H9 (cell line): ENCODE results near the gene CALN1. TPM values are rescaled to one million over a fixed set of nuclear protein-coding genes. Genes with fewer than 3 reads are reported as not detected.

Experiments used
- DNase-seq: peaks from one replicate; pipeline ENCODE4 v3.0.0-alpha.2; 2017
- H2AFZ ChIP-seq: one replicate; pipeline ENCODE4 v1.6.1; 2013; ENCODE audit warnings: mild to moderate bottlenecking, low read length, control low read depth, moderate library complexity
- H2AK5ac ChIP-seq: 2 replicates; pipeline ENCODE4 v1.6.1; 2013; ENCODE audit warnings: low read length, control low read depth, mixed read lengths; ENCODE audit not compliant: insufficient read length
- H2BK120ac ChIP-seq: one replicate; pipeline ENCODE4 v1.6.1; 2013; ENCODE audit warnings: low read depth, mild to moderate bottlenecking, low read length, control low read depth, inconsistent platforms; ENCODE audit not compliant: poor library complexity, severe bottlenecking
- H2BK12ac ChIP-seq: 2 replicates; pipeline ENCODE4 v1.6.1; 2013; ENCODE audit warnings: low read length, control low read depth, mixed read lengths, low read depth; ENCODE audit not compliant: insufficient read length
- H2BK15ac ChIP-seq: 2 replicates; pipeline ENCODE4 v1.6.1; 2013; ENCODE audit warnings: low read depth, low read length, control low read depth
- H2BK20ac ChIP-seq: one replicate; pipeline ENCODE4 v1.6.1; 2013; ENCODE audit warnings: low read depth, mild to moderate bottlenecking, low read length, control low read depth, inconsistent platforms; ENCODE audit not compliant: poor library complexity, severe bottlenecking
- H2BK5ac ChIP-seq: 2 replicates; pipeline ENCODE4 v1.6.1; 2013; ENCODE audit warnings: low read length, control low read depth, mixed read lengths; ENCODE audit not compliant: insufficient read length
- H3K14ac ChIP-seq: 2 replicates; pipeline ENCODE4 v1.6.1; 2013; ENCODE audit warnings: low read length, control low read depth; ENCODE audit not compliant: insufficient read depth
- H3K18ac ChIP-seq: 2 replicates; pipeline ENCODE4 v1.6.1; 2013; ENCODE audit warnings: low read depth, mild to moderate bottlenecking, mixed read lengths, low read length, control low read depth; ENCODE audit not compliant: insufficient read length
- H3K23ac ChIP-seq: 2 replicates; pipeline ENCODE4 v1.6.1; 2013; ENCODE audit warnings: low read length, control low read depth, mixed read lengths, low read depth; ENCODE audit not compliant: insufficient read length
- H3K23me2 ChIP-seq: 2 replicates; pipeline ENCODE4 v1.6.1; 2013; ENCODE audit warnings: low read depth, mild to moderate bottlenecking, mixed read lengths, low read length, control low read depth; ENCODE audit not compliant: insufficient read length, poor library complexity, severe bottlenecking
- H3K27ac ChIP-seq: 2 replicates; pipeline ENCODE4 v1.5.1; 2013; ENCODE audit warnings: low read length, control low read depth, mixed read lengths, low read depth; ENCODE audit not compliant: insufficient read length
- H3K27me3 ChIP-seq: 2 replicates; pipeline ENCODE4 v1.6.1; 2013; ENCODE audit warnings: low read length, control low read depth, inconsistent platforms; ENCODE audit not compliant: insufficient read depth
- H3K4ac ChIP-seq: 2 replicates; pipeline ENCODE4 v1.6.1; 2013; ENCODE audit warnings: low read depth, mild to moderate bottlenecking, control low read depth, inconsistent platforms, low read length, moderate library complexity
- H3K4me1 ChIP-seq: 2 replicates; pipeline ENCODE4 v1.6.1; 2013; ENCODE audit warnings: low read length, control low read depth, inconsistent platforms; ENCODE audit not compliant: insufficient read depth
- H3K4me2 ChIP-seq: 2 replicates; pipeline ENCODE4 v1.6.1; 2013; ENCODE audit warnings: low read length, control low read depth, mixed read lengths; ENCODE audit not compliant: insufficient read length, insufficient read depth
- H3K56ac ChIP-seq: 2 replicates; pipeline ENCODE4 v1.6.1; 2013; ENCODE audit warnings: low read depth, mild to moderate bottlenecking, mixed read lengths, low read length, control low read depth; ENCODE audit not compliant: insufficient read length
- H3K79me1 ChIP-seq: 2 replicates; pipeline ENCODE4 v1.6.1; 2013; ENCODE audit warnings: low read depth, mild to moderate bottlenecking, moderate library complexity, low read length, control low read depth, inconsistent platforms; ENCODE audit not compliant: insufficient read depth, poor library complexity, severe bottlenecking
- H3K79me2 ChIP-seq: 2 replicates; pipeline ENCODE4 v1.6.1; 2013; ENCODE audit warnings: low read length, control low read depth, inconsistent platforms; ENCODE audit not compliant: insufficient read depth
- H3K9ac ChIP-seq: 2 replicates; pipeline ENCODE4 v1.6.1; 2013; ENCODE audit warnings: low read length, control low read depth, mixed read lengths; ENCODE audit not compliant: insufficient read length; ENCODE audit errors: extremely low read depth
- H3K9me3 ChIP-seq: one replicate; pipeline ENCODE4 v1.6.1; 2013; ENCODE audit warnings: low read depth, low read length, inconsistent platforms; ENCODE audit not compliant: control insufficient read depth
- H3T11ph ChIP-seq: one replicate; pipeline ENCODE4 v1.6.1; 2013; ENCODE audit warnings: mild to moderate bottlenecking, low read length, control low read depth, inconsistent platforms
- H4K20me1 ChIP-seq: one replicate; pipeline ENCODE4 v1.6.1; 2013; ENCODE audit not compliant: control insufficient read depth, insufficient read length, insufficient read depth
- H4K5ac ChIP-seq: 2 replicates; pipeline ENCODE4 v1.6.1; 2013; ENCODE audit warnings: low read depth, mild to moderate bottlenecking, mixed read lengths, low read length, control low read depth; ENCODE audit not compliant: insufficient read length
- H4K8ac ChIP-seq: replicated peaks from 2 replicates; pipeline ENCODE4 v1.6.1; 2013; ENCODE audit warnings: low read length, control low read depth, mixed read lengths, low read depth; ENCODE audit not compliant: insufficient read length
- H4K91ac ChIP-seq: 2 replicates; pipeline ENCODE4 v1.6.1; 2013; ENCODE audit warnings: low read depth, mild to moderate bottlenecking, moderate library complexity, mixed read lengths, low read length, control low read depth; ENCODE audit not compliant: insufficient read length
- H3K27ac Mint-ChIP-seq, 3 experiments: 2 replicates in 2 of 3; 3 replicates in 1 of 3; pipeline ENCODE4 v1.8.0; 2020 to 2021; ENCODE audit warnings: mixed read lengths in 3 of 3, mild to moderate bottlenecking in 1 of 3, moderate library complexity in 1 of 3
- H3K27me3 Mint-ChIP-seq: 2 replicates; pipeline ENCODE4 v1.8.0; 2021; ENCODE audit warnings: low read depth, mild to moderate bottlenecking, moderate library complexity, mixed read lengths
- H3K36me3 Mint-ChIP-seq, 3 experiments: 2 replicates in 2 of 3; 3 replicates in 1 of 3; pipeline ENCODE4 v1.8.0; 2020 to 2021; ENCODE audit warnings: low read depth in 3 of 3, mixed read lengths in 3 of 3; ENCODE audit not compliant: insufficient read depth in 1 of 3
- H3K4me1 Mint-ChIP-seq, 2 experiments: 2 replicates each; pipeline ENCODE4 v1.8.0; 2020; ENCODE audit warnings: mixed read lengths in 2 of 2
- H3K4me3 Mint-ChIP-seq, 2 experiments: 2 replicates in 1 of 2; 3 replicates in 1 of 2; pipeline ENCODE4 v1.8.0; 2020 to 2021; ENCODE audit warnings: mild to moderate bottlenecking in 2 of 2, mixed read lengths in 2 of 2, moderate library complexity in 1 of 2
- H3K9me3 Mint-ChIP-seq, 2 experiments: 2 replicates in 1 of 2; 3 replicates in 1 of 2; pipeline ENCODE4 v1.8.0; 2020; ENCODE audit warnings: mild to moderate bottlenecking in 2 of 2, mixed read lengths in 2 of 2, moderate library complexity in 1 of 2
- total RNA-seq: library from RNA; stranded (reverse); gene quantifications from 2 replicates; pipeline ENCODE4 v1.2.1, GENCODE V29; 2021
- TF ChIP-seq, protein P1 (sequence below): fragments of 200-600 bp; sonication (generic); conservative IDR thresholded peaks from 3 replicates; pipeline ENCODE4 v1.8.0; 2021; ENCODE audit warnings: antibody characterized with exemption, mild to moderate bottlenecking

Gene CALN1
- total RNA-seq, 1 experiment from 2014 or later = 2.8 TPM

DNA sequence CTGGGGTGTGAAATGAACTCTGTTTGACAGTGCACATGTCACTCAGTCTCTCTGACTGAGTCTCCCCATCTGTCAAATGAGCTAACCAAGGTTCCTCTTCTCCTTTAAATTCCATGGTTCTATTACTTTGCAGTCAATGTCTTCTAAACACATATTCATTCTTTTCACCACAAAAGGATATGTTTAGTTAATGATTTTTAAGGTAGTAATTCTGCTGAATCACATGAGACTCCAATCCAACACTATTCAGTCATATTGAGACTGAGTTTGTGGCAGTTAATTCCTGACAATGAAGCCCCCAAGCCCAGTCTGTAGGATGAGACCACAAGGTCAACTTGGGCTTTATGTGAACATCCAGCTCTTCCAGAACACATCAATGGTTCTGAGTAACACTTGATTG lies 85.3 kb downstream of the CALN1 start:
- no peak overlapping the region for H2AFZ ChIP-seq
- peaks cover 3 to 7% of the 10 kb centered on the region in 2 experiments; a peak in 3 of 5 replicates for H3K9me3 Mint-ChIP-seq
- TF ChIP-seq, protein P1, sequence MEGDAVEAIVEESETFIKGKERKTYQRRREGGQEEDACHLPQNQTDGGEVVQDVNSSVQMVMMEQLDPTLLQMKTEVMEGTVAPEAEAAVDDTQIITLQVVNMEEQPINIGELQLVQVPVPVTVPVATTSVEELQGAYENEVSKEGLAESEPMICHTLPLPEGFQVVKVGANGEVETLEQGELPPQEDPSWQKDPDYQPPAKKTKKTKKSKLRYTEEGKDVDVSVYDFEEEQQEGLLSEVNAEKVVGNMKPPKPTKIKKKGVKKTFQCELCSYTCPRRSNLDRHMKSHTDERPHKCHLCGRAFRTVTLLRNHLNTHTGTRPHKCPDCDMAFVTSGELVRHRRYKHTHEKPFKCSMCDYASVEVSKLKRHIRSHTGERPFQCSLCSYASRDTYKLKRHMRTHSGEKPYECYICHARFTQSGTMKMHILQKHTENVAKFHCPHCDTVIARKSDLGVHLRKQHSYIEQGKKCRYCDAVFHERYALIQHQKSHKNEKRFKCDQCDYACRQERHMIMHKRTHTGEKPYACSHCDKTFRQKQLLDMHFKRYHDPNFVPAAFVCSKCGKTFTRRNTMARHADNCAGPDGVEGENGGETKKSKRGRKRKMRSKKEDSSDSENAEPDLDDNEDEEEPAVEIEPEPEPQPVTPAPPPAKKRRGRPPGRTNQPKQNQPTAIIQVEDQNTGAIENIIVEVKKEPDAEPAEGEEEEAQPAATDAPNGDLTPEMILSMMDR = no peak
- no peak overlapping the region for H3K23ac ChIP-seq
- no peak overlapping the region for H3T11ph ChIP-seq
- no peaks in the 10 kb centered on the region for H3K4me1 ChIP-seq
- no peaks in the 10 kb centered on the region; the same call in 1 of the 2 replicates for H3K79me2 ChIP-seq
- H3K27me3 ChIP-seq = no peaks in the 10 kb centered on the region
- H2BK5ac ChIP-seq = no peak overlapping the region
- no peaks in the 10 kb centered on the region for H3K23me2 ChIP-seq
- H3K79me1 ChIP-seq = no peaks in the 10 kb centered on the region
- no peaks in the 10 kb centered on the region for H3K9me3 ChIP-seq
- no peak overlapping the region for H4K5ac ChIP-seq
- no peak overlapping the region for H3K27ac ChIP-seq
- H3K14ac ChIP-seq = no peak overlapping the region
- no peak overlapping the region for H4K8ac ChIP-seq
- no peak overlapping the region for H3K9ac ChIP-seq
- H2BK120ac ChIP-seq = no peak overlapping the region
- H2AK5ac ChIP-seq = no peak overlapping the region
- no peak overlapping the region for H4K91ac ChIP-seq
- H3K4ac ChIP-seq = no peak overlapping the region
- H3K27ac Mint-ChIP-seq = no peak overlapping the region; a peak in 1 of 7 replicates
- H3K27me3 Mint-ChIP-seq = no peaks in the 10 kb centered on the region; the same call in 1 of the 2 replicates
- H3K4me3 Mint-ChIP-seq = no peak overlapping the region
- H3K4me2 ChIP-seq = no peak overlapping the region
- H2BK15ac ChIP-seq = no peak overlapping the region
- H2BK20ac ChIP-seq = no peak overlapping the region
- no peaks in the 10 kb centered on the region for H4K20me1 ChIP-seq
- DNase-seq = no peak
- H3K36me3 Mint-ChIP-seq = peaks cover 0 to 9% (median 7%) of the 10 kb centered on the region in 3 experiments; a peak in 5 of 7 replicates
- H3K18ac ChIP-seq = no peak overlapping the region
- no peak overlapping the region for H2BK12ac ChIP-seq
- no peaks in the 10 kb centered on the region for H3K4me1 Mint-ChIP-seq
- no peak overlapping the region for H3K56ac ChIP-seq
